Dedifferentiated amniotic fluid mesenchymal stem cell (primary cell): ENCODE measurements around the gene ZNF124.
"Not testable (repeated sequence)": the region's sequence is repeated elsewhere in the genome, so short reads cannot be mapped to it uniquely, and the experiment has no call there.

Source experiments
- DNase-seq: peaks from one replicate; pipeline ENCODE4 v3.0.0-alpha.2; 2016; ENCODE audit errors: extremely low spot score

Gene ZNF124

GRCh38 chr1:247172996-247173395 is 1.2 kb upstream of the ZNF124 start:
- DNase-seq: no peak

GRCh38 chr1:247171443-247171842 is 377 bp downstream of the ZNF124 start:
- DNase-seq: not testable (repeated sequence)

- DNase-seq: no peak
These were observed 6.1 kb downstream of the ZNF124 start for GRCh38 chr1:247165674-247166073.

- DNase-seq: no peak
These were observed 7.1 kb downstream of the ZNF124 start for GRCh38 chr1:247164694-247165093.

- no peak for DNase-seq
These were observed 15.0 kb downstream of the ZNF124 start for GRCh38 chr1:247156787-247157232.

GRCh38 chr1:247147781-247148180 is 24.0 kb downstream of the ZNF124 start:
- no peak for DNase-seq

GRCh38 chr1:247147120-247147519 is 24.7 kb downstream of the ZNF124 start:
- not testable (repeated sequence) for DNase-seq

GRCh38 chr1:247146671-247147070 is 25.1 kb downstream of the ZNF124 start:
- DNase-seq: no peak

GRCh38 chr1:247145279-247145678 is 26.5 kb downstream of the ZNF124 start:
- no peak for DNase-seq

- DNase-seq: not testable (repeated sequence)
These were observed 32.3 kb downstream of the ZNF124 start for GRCh38 chr1:247139557-247139956.

GRCh38 chr1:247131236-247131635 is 40.6 kb downstream of the ZNF124 start:
- DNase-seq: no peak

- DNase-seq: not testable (repeated sequence)
These were observed 44.1 kb downstream of the ZNF124 start for GRCh38 chr1:247127519-247128282.

- not testable (repeated sequence) for DNase-seq
These were observed 45.2 kb downstream of the ZNF124 start for GRCh38 chr1:247126601-247127000.

GRCh38 chr1:247126166-247126565 is 45.7 kb downstream of the ZNF124 start:
- not testable (repeated sequence) for DNase-seq

GRCh38 chr1:247121382-247121781 is 50.4 kb downstream of the ZNF124 start:
- DNase-seq: no peak

GRCh38 chr1:247120408-247120668 is 51.5 kb downstream of the ZNF124 start:
- DNase-seq: not testable (repeated sequence)

- DNase-seq: no peak
These were observed 52.0 kb downstream of the ZNF124 start for GRCh38 chr1:247119600-247120407.

GRCh38 chr1:247118946-247119446 is 52.8 kb downstream of the ZNF124 start:
- no peak for DNase-seq

- DNase-seq: no peak
These were observed 56.3 kb downstream of the ZNF124 start for GRCh38 chr1:247115545-247115944.

GRCh38 chr1:247115141-247115510 is 56.7 kb downstream of the ZNF124 start:
- no peak for DNase-seq

GRCh38 chr1:247114351-247115140 is 57.3 kb downstream of the ZNF124 start:
- DNase-seq: no peak

- DNase-seq: no peak
These were observed 58.0 kb downstream of the ZNF124 start for GRCh38 chr1:247113733-247114271.
